Stomach (tissue), 9 donors: Measurements from ENCODE around the gene DOC2A. TPM values are rescaled to one million over a fixed set of nuclear protein-coding genes. Genes with fewer than 3 reads are reported as not detected.

Experiments
- DNase-seq, 2 donors: peaks; one replicate each; pipeline versions ENCODE4 v3.0.0 to v3.0.0-alpha.2; 2013 to 2019
- H3K27ac ChIP-seq, 5 donors: fragments of 200-600 bp in 4 of 5; sonication (generic) in 4 of 5; one replicate each; pipeline ENCODE4 v1.5.1; 2013 to 2019; ENCODE audit warnings: mild to moderate bottlenecking in 1 of 5, moderate library complexity in 1 of 5
- H3K27me3 ChIP-seq, 3 donors: fragments of 200-600 bp; sonication (generic); one replicate each; pipeline ENCODE4 v1.5.1; 2017 to 2019; ENCODE audit warnings: mixed run types in 1 of 3
- H3K36me3 ChIP-seq, 4 donors: fragments of 200-600 bp; sonication (generic); 1 replicate in 3 of 4; 2 replicates in 1 of 4; pipeline ENCODE4 v1.5.1; 2016 to 2019
- H3K4me1 ChIP-seq, 4 donors: fragments of 200-600 bp; sonication (generic); one replicate each; pipeline ENCODE4 v1.5.1; 2016 to 2019
- H3K4me3 ChIP-seq, 4 donors: fragments of 200-600 bp; sonication (generic) in 3 of 4; one replicate each; pipeline ENCODE4 v1.5.1; 2016 to 2019; ENCODE audit warnings: mild to moderate bottlenecking in 1 of 4
- H3K9me3 ChIP-seq, 4 donors: fragments of 200-600 bp; sonication (generic); one replicate each; pipeline ENCODE4 v1.5.1; 2016 to 2019
- CTCF ChIP-seq, 7 experiments: fragments of 450-650 bp in 4 of 7; fragments of 200-600 bp in 3 of 7; sonication (generic) in 3 of 7; IDR thresholded peaks; one replicate each; pipeline ENCODE4 v1.5.1; 2016 to 2019; ENCODE audit warnings: antibody characterized with exemption in 7 of 7, control low read depth in 2 of 7, mild to moderate bottlenecking in 1 of 7
- EP300 ChIP-seq: sonication (generic); formaldehyde crosslinking; IDR thresholded peaks from one replicate; pipeline ENCODE4 v1.6.1; 2017; ENCODE audit warnings: antibody characterized with exemption
- POLR2A ChIP-seq, 4 donors: fragments of 450-650 bp; IDR thresholded peaks; one replicate each; pipeline ENCODE4 v1.6.1; 2016; ENCODE audit warnings: antibody characterized with exemption in 4 of 4, control low read depth in 2 of 4, mild to moderate bottlenecking in 1 of 4, moderate library complexity in 1 of 4
- POLR2AphosphoS5 ChIP-seq, 3 donors: sonication (generic); formaldehyde crosslinking; IDR thresholded peaks; one replicate each; pipeline ENCODE4 v1.6.1; 2016; ENCODE audit warnings: antibody characterized with exemption in 3 of 3
- WGBS, 5 donors: extraction: QIAGEN DNeasy Blood & Tissue Kit in 3 of 5; methylation state at CpG; one replicate each; pipeline versions ENCODE4 v1.1.5 to v1.1.7; 2013 to 2018; 5-methylcytosine and 5-hydroxymethylcytosine counted together
- intact Hi-C: fragments of 100-400 bp; cut with DNase I; formaldehyde crosslinking; loops from one replicate; pipeline ENCODE4 v1.15.1; 2023; ENCODE audit warnings: low total_unique reads
- polyA plus RNA-seq, 3 donors: library from polyadenylated mRNA; stranded (reverse); fragments of 200-250 nt; gene quantifications; one replicate each; pipeline ENCODE4 v1.2.3, GENCODE V29; 2013
- total RNA-seq, 5 donors: library from RNA; depleted of rRNA; stranded (reverse); fragments of >200 nt; gene quantifications; one replicate each; pipeline versions ENCODE4 v1.1.0 to v1.2.3, GENCODE V29; 2014 to 2016
- donor health status: healthy with polysubstance abuse.
- donor health status: Bipolar disorder and iron deficiency.
- donor health status: healthy.

DOC2A gene
- total and polyA plus RNA-seq, 8 donors, result 0.72 to 20.9 (median 1.8) TPM; not detected in 4

DNA sequence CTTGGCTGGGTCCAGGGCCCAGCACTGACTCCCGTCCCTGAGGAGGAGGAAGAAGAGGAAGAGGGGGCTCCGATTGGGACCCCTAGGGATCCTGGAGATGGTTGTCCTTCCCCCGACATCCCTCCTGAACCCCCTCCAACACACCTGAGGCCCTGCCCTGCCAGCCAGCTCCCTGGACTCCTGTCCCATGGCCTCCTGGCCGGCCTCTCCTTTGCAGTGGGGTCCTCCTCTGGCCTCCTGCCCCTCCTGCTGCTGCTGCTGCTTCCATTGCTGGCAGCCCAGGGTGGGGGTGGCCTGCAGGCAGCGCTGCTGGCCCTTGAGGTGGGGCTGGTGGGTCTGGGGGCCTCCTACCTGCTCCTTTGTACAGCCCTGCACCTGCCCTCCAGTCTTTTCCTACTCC, 23.9 kb downstream of the DOC2A start:
- no peak overlapping the region for H3K4me3 ChIP-seq
- H3K27ac ChIP-seq, result no peak overlapping the region
- WGBS, 5 donors, result 88 to 100% (median 93%) methylated on average over 2 to 5 of the region's 5 CpGs
- intact Hi-C loops, result no loop called here
- no peak for DNase-seq
- H3K36me3 ChIP-seq, result peaks cover 87 to 100% (median 100%) of the 10 kb centered on the region in 4 donors
- TF ChIP-seq CTCF (IDR thresholded peaks at IDR 0.05) (no peak), EP300 (no peak), POLR2A (IDR thresholded peaks at IDR 0.05) (no peak), POLR2AphosphoS5 (IDR thresholded peaks at IDR 0.05) (no peak)
- peaks cover 0 to 6% (median 0%) of the 10 kb centered on the region in 4 donors for H3K4me1 ChIP-seq
- H3K27me3 ChIP-seq, result no peaks in the 10 kb centered on the region
- H3K9me3 ChIP-seq, result no peaks in the 10 kb centered on the region

DNA sequence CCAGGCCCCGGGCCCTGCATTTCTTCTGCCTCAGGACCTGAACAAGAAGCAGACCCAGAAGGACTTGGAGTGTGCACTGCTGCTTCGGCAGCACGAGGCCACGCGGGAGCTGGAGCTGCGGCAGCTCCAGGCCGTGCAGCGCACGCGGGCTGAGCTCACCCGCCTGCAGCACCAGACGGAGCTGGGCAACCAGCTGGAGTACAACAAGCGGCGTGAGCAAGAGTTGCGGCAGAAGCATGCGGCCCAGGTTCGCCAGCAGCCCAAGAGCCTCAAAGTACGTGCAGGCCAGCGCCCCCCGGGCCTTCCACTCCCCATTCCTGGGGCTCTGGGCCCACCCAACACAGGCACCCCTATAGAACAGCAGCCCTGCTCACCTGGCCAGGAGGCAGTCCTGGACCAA, 24.6 kb downstream of the DOC2A start:
- H3K9me3 ChIP-seq, result no peaks in the 10 kb centered on the region
- DNase-seq, result no peak
- 80 to 98% (median 94%) methylated on average over 10 to 20 of the region's 20 CpGs for WGBS, 5 donors

GRCh38 chr16:29985271-29985811, 25.5 kb downstream of the DOC2A start:
- Histone ChIP-seq H3K9me3 (no peaks in the 10 kb centered on the region), H3K4me3 (no peak overlapping the region), H3K36me3 (peaks cover 86 to 100% (median 100%) of the 10 kb centered on the region in 4 donors), H3K4me1 (peaks cover 0 to 11% (median 0%) of the 10 kb centered on the region in 4 donors), H3K27me3 (no peaks in the 10 kb centered on the region), H3K27ac (no peak overlapping the region)
- TF ChIP-seq POLR2AphosphoS5 (IDR thresholded peaks at IDR 0.05), result no peak
- TF ChIP-seq CTCF (IDR thresholded peaks at IDR 0.05), result no peak
- TF ChIP-seq EP300, result no peak
- TF ChIP-seq POLR2A (IDR thresholded peaks at IDR 0.05), result no peak
- 93 to 96% (median 94%) methylated on average over 28 of the region's 28 CpGs for WGBS, 5 donors
- DNase-seq, result no peak
- intact Hi-C loops, result no loop called here

More for the DNA sequence above, 24.6 kb downstream of the DOC2A start:
- no peak overlapping the region for H3K27ac ChIP-seq
- H3K27me3 ChIP-seq, result no peaks in the 10 kb centered on the region
- intact Hi-C loops, result no loop called here
- TF ChIP-seq CTCF (IDR thresholded peaks at IDR 0.05) (no peak), POLR2A (IDR thresholded peaks at IDR 0.05) (no peak), POLR2AphosphoS5 (IDR thresholded peaks at IDR 0.05) (no peak), EP300 (no peak)
- H3K36me3 ChIP-seq, result peaks cover 88 to 100% (median 100%) of the 10 kb centered on the region in 4 donors
- no peak overlapping the region for H3K4me3 ChIP-seq
- peaks cover 0 to 6% (median 0%) of the 10 kb centered on the region in 4 donors for H3K4me1 ChIP-seq

DNA sequence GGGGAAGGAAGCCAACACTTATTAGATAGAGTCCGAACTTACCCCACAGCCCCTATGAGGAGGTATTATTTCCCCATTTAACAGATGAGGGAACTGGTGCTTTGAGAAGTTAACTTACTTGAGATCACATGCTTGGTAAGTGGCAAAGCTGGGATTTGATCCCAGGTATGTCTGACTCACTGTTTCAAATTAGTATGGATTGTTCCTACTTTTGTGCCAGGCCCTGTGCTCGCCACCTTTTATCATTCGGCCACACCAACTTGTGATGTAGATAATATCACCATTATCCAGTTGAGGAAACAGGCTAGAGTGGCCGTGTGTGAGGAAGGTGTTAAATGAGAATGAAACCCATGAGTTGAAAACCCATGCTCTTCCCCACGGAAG, 26.1 kb downstream of the DOC2A start:
- no peak for TF ChIP-seq POLR2AphosphoS5 (IDR thresholded peaks at IDR 0.05)
- no peak for TF ChIP-seq EP300
- Histone ChIP-seq H3K4me1 (peaks cover 0 to 16% (median 0%) of the 10 kb centered on the region in 4 donors), H3K9me3 (no peaks in the 10 kb centered on the region), H3K4me3 (no peak overlapping the region), H3K27ac (no peak overlapping the region), H3K36me3 (peaks cover 89 to 100% (median 100%) of the 10 kb centered on the region in 4 donors), H3K27me3 (no peaks in the 10 kb centered on the region)
- WGBS, 5 donors, result 87 to 93% (median 91%) methylated on average over 5 of the region's 5 CpGs
- intact Hi-C loops, result no loop called here
- no peak for DNase-seq

DNA sequence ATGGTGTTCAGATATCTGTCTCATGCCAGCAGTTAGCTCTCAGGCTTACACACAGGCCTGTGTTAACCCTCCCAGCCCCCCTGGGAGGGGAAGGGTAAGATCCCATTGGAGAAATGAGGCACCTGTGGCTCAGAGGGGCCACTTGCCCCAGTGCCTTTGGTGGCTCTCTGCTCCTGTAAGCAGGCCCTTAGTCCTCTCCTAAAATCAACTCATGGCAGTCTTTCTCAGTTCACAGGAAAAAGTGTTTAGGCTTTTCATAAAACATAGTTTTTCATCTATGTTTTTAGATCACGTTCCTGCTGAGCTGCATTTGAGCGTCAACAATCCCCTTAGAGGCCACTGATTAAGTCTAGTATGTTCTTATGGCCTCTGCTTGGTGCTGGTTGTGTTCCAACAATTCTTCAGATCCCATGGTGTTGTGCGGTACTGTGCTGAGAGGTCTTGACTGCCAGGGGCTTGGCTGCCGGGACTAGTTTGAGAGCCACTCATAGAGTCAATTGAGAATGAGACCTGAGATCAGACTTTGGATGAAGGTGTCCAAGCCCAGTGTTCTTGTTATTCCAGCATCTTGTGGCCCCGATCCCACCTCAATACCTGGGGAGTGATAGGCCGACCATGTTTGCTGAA, 26.6 kb downstream of the DOC2A start:
- Histone ChIP-seq H3K4me1 (peaks cover 0 to 12% (median 0%) of the 10 kb centered on the region in 4 donors), H3K9me3 (no peaks in the 10 kb centered on the region), H3K27me3 (no peaks in the 10 kb centered on the region), H3K36me3 (peaks cover 91 to 100% (median 100%) of the 10 kb centered on the region in 4 donors), H3K4me3 (no peak overlapping the region), H3K27ac (no peak overlapping the region)
- WGBS, 5 donors, result 74 to 87% (median 84%) methylated on average over 6 of the region's 6 CpGs
- intact Hi-C loops, result no loop called here
- DNase-seq, result no peak
- TF ChIP-seq EP300, result no peak
- TF ChIP-seq CTCF (IDR thresholded peaks at IDR 0.05), result no peak
- TF ChIP-seq POLR2A (IDR thresholded peaks at IDR 0.05), result no peak
- TF ChIP-seq POLR2AphosphoS5 (IDR thresholded peaks at IDR 0.05), result no peak
